SK-N-SH treated with all-trans-retinoic acid at 6 μM for 48 hours (cell line): Measurements from ENCODE around the gene AKAP8.
A peak's percentile ranks its signal among the peaks of the same experiment; 100 is the strongest.

Experiments used
- ATAC-seq: fragments of 200-7000 bp; cut with Tn5 transposase; 3 replicates; pipeline ENCODE4 v1.9.1; 2020; ENCODE audit warnings: mild to moderate bottlenecking, moderate library complexity
- ARNTL ChIP-seq: fragments of 450-650 bp; formaldehyde crosslinking; IDR thresholded peaks from 2 replicates; pipeline ENCODE4 v1.5.0; 2020; ENCODE audit warnings: low read depth, mild to moderate bottlenecking, moderate library complexity, borderline replicate concordance
- BACH2 ChIP-seq: fragments of 250-450 bp; sonication (Bioruptor Pico); IDR thresholded peaks from 2 replicates; pipeline ENCODE4 v1.9.0; 2021; ENCODE audit warnings: mild to moderate bottlenecking, borderline replicate concordance
- CREB5 ChIP-seq: fragments of 250-450 bp; sonication (Bioruptor Pico); IDR thresholded peaks from 2 replicates; pipeline ENCODE4 v1.5.1; 2020; ENCODE audit warnings: low read depth, mild to moderate bottlenecking, moderate library complexity
- CSDC2 ChIP-seq: fragments of 250-450 bp; sonication (Bioruptor Pico); IDR thresholded peaks from 2 replicates; pipeline ENCODE4 v1.5.0; 2020; ENCODE audit warnings: mild to moderate bottlenecking, moderate library complexity
- ESRRG ChIP-seq: fragments of 250-450 bp; sonication (Bioruptor Pico); IDR thresholded peaks from 2 replicates; pipeline ENCODE4 v1.6.1; 2021; ENCODE audit warnings: mild to moderate bottlenecking
- GLIS3 ChIP-seq: fragments of 250-450 bp; sonication (Bioruptor Pico); IDR thresholded peaks from 2 replicates; pipeline ENCODE4 v1.5.0; 2020; ENCODE audit warnings: mild to moderate bottlenecking, moderate library complexity
- ISL1 ChIP-seq: fragments of 250-450 bp; sonication (Bioruptor Pico); IDR thresholded peaks from 2 replicates; pipeline ENCODE4 v2.1.2; 2022; ENCODE audit warnings: mild to moderate bottlenecking, moderate library complexity
- OSR1 ChIP-seq: fragments of 250-450 bp; sonication (Bioruptor Pico); IDR thresholded peaks from 2 replicates; pipeline ENCODE4 v1.8.0; 2022; ENCODE audit warnings: moderate library complexity, mild to moderate bottlenecking, inconsistent platforms
- TCF4 ChIP-seq: fragments of 250-450 bp; sonication (Bioruptor Pico); IDR thresholded peaks from 2 replicates; pipeline ENCODE4 v1.8.0; 2021; ENCODE audit warnings: mild to moderate bottlenecking, moderate library complexity, borderline replicate concordance
- ZC3H10 ChIP-seq: fragments of 250-450 bp; sonication (Bioruptor Pico); IDR thresholded peaks from 2 replicates; pipeline ENCODE4 v1.5.1; 2021; ENCODE audit warnings: mild to moderate bottlenecking, moderate library complexity
- ZFP3 ChIP-seq: fragments of 250-450 bp; sonication (Bioruptor Pico); IDR thresholded peaks from 2 replicates; pipeline ENCODE4 v1.5.0; 2020; ENCODE audit warnings: mild to moderate bottlenecking, moderate library complexity
- ZFP30 ChIP-seq: fragments of 450-650 bp; formaldehyde crosslinking; IDR thresholded peaks from 2 replicates; pipeline ENCODE4 v1.5.0; 2022; ENCODE audit warnings: mild to moderate bottlenecking, moderate library complexity
- ZNF565 ChIP-seq: fragments of 450-650 bp; formaldehyde crosslinking; conservative IDR thresholded peaks from 2 replicates; pipeline ENCODE4 v1.5.0; 2020; ENCODE audit warnings: low read depth, mild to moderate bottlenecking, moderate library complexity
- ZNF8 ChIP-seq: fragments of 450-650 bp; formaldehyde crosslinking; IDR thresholded peaks from 2 replicates; pipeline ENCODE4 v1.5.0; 2020; ENCODE audit warnings: mild to moderate bottlenecking, moderate library complexity
- TF ChIP-seq, protein P1 (sequence below): fragments of 250-450 bp; sonication (Bioruptor Pico); IDR thresholded peaks from 2 replicates; pipeline ENCODE4 v1.8.0; 2021; ENCODE audit warnings: low read depth, mild to moderate bottlenecking, moderate library complexity, borderline replicate concordance
- TF ChIP-seq, protein P2 (sequence below): fragments of 250-450 bp; sonication (Bioruptor Pico); IDR thresholded peaks from 2 replicates; pipeline ENCODE4 v1.5.1; 2021; ENCODE audit warnings: mild to moderate bottlenecking, moderate library complexity
- TF ChIP-seq, protein P3 (sequence below): fragments of 250-450 bp; sonication (Bioruptor Pico); IDR thresholded peaks from 2 replicates; pipeline ENCODE4 v1.8.0; 2020; ENCODE audit warnings: mild to moderate bottlenecking, moderate library complexity, borderline replicate concordance
- TF ChIP-seq, protein P4 (sequence below): fragments of 250-450 bp; sonication (Bioruptor Pico); IDR thresholded peaks from 2 replicates; pipeline ENCODE4 v1.5.0; 2020; ENCODE audit warnings: mild to moderate bottlenecking, moderate library complexity

The AKAP8 gene

GRCh38 chr19:15331419-15332310 is 47.9 kb downstream of the AKAP8 start (continued):
- TF ChIP-seq CREB5 (CRISPR knock-in tag): no peak
- no peak for TF ChIP-seq ZFP3 (CRISPR knock-in tag)
- TF ChIP-seq, protein P1, sequence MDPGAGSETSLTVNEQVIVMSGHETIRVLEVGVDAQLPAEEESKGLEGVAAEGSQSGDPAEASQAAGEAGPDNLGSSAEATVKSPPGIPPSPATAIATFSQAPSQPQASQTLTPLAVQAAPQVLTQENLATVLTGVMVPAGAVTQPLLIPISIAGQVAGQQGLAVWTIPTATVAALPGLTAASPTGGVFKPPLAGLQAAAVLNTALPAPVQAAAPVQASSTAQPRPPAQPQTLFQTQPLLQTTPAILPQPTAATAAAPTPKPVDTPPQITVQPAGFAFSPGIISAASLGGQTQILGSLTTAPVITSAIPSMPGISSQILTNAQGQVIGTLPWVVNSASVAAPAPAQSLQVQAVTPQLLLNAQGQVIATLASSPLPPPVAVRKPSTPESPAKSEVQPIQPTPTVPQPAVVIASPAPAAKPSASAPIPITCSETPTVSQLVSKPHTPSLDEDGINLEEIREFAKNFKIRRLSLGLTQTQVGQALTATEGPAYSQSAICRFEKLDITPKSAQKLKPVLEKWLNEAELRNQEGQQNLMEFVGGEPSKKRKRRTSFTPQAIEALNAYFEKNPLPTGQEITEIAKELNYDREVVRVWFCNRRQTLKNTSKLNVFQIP (CRISPR knock-in tag): no peak

DNA sequence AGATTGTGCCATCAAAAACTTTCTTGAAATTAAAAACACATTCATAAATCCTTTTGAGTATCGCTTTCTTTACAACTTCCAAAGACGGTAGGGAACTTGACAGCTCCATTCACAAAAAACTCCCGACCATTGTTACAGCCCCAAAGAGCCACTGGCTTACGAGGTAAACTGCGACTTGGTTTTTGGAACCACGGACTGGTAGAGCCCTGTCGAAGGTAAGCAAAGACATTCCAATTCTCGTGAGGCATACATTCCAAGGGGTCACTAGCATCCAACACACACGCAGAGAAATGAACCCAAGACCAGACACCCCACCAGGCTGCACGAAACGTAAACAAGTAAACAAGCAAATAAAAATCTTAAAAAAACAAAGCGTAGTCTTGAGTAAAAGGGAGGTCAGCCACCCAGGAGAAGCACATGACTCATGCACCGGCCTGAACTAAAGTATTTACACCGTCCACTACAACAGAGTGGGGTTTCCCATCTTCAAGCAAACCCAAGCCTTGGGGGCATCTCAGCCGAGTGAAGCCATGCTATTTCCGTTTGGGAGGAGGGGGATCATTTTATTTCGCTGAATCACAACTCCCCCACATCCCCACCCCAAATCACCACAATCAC is 48.7 kb downstream of the AKAP8 start:
- ATAC-seq: peak; percentile 70
- no peak for TF ChIP-seq CSDC2 (CRISPR knock-in tag)
- TF ChIP-seq, protein P2, sequence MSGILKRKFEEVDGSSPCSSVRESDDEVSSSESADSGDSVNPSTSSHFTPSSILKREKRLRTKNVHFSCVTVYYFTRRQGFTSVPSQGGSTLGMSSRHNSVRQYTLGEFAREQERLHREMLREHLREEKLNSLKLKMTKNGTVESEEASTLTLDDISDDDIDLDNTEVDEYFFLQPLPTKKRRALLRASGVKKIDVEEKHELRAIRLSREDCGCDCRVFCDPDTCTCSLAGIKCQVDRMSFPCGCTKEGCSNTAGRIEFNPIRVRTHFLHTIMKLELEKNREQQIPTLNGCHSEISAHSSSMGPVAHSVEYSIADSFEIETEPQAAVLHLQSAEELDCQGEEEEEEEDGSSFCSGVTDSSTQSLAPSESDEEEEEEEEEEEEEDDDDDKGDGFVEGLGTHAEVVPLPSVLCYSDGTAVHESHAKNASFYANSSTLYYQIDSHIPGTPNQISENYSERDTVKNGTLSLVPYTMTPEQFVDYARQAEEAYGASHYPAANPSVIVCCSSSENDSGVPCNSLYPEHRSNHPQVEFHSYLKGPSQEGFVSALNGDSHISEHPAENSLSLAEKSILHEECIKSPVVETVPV: no peak

- TF ChIP-seq, protein P3, sequence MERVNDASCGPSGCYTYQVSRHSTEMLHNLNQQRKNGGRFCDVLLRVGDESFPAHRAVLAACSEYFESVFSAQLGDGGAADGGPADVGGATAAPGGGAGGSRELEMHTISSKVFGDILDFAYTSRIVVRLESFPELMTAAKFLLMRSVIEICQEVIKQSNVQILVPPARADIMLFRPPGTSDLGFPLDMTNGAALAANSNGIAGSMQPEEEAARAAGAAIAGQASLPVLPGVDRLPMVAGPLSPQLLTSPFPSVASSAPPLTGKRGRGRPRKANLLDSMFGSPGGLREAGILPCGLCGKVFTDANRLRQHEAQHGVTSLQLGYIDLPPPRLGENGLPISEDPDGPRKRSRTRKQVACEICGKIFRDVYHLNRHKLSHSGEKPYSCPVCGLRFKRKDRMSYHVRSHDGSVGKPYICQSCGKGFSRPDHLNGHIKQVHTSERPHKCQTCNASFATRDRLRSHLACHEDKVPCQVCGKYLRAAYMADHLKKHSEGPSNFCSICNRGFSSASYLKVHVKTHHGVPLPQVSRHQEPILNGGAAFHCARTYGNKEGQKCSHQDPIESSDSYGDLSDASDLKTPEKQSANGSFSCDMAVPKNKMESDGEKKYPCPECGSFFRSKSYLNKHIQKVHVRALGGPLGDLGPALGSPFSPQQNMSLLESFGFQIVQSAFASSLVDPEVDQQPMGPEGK (CRISPR knock-in tag): no peak
- TF ChIP-seq ZNF8 (CRISPR knock-in tag) (no peak), BACH2 (no peak), OSR1 (CRISPR knock-in tag) (no peak), ISL1 (CRISPR knock-in tag) (no peak), ARNTL (CRISPR knock-in tag) (no peak), ESRRG (CRISPR knock-in tag) (no peak), ZNF565 (no peak), ZFP30 (CRISPR knock-in tag) (no peak), ZC3H10 (CRISPR knock-in tag) (no peak)
- TF ChIP-seq, protein P2: no peak
- no peak for ATAC-seq
Observed at GRCh38 chr19:15328312-15328711, 51.3 kb downstream of the AKAP8 start.

- ATAC-seq: no peak
Observed at GRCh38 chr19:15324791-15325519, 54.6 kb downstream of the AKAP8 start.

More at GRCh38 chr19:15324791-15325519, 54.6 kb downstream of the AKAP8 start:
- no peak for TF ChIP-seq TCF4 (CRISPR knock-in tag)
- no peak for TF ChIP-seq GLIS3 (CRISPR knock-in tag)
- TF ChIP-seq, protein P4, sequence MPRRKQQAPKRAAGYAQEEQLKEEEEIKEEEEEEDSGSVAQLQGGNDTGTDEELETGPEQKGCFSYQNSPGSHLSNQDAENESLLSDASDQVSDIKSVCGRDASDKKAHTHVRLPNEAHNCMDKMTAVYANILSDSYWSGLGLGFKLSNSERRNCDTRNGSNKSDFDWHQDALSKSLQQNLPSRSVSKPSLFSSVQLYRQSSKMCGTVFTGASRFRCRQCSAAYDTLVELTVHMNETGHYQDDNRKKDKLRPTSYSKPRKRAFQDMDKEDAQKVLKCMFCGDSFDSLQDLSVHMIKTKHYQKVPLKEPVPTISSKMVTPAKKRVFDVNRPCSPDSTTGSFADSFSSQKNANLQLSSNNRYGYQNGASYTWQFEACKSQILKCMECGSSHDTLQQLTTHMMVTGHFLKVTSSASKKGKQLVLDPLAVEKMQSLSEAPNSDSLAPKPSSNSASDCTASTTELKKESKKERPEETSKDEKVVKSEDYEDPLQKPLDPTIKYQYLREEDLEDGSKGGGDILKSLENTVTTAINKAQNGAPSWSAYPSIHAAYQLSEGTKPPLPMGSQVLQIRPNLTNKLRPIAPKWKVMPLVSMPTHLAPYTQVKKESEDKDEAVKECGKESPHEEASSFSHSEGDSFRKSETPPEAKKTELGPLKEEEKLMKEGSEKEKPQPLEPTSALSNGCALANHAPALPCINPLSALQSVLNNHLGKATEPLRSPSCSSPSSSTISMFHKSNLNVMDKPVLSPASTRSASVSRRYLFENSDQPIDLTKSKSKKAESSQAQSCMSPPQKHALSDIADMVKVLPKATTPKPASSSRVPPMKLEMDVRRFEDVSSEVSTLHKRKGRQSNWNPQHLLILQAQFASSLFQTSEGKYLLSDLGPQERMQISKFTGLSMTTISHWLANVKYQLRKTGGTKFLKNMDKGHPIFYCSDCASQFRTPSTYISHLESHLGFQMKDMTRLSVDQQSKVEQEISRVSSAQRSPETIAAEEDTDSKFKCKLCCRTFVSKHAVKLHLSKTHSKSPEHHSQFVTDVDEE: no peak
- no peak for TF ChIP-seq OSR1 (CRISPR knock-in tag)
- TF ChIP-seq CREB5 (CRISPR knock-in tag): no peak
